ENCODE measurements around the gene NLGN1.

The NLGN1 gene

GRCh38 chr3:174028673-174029072 lies 631.1 kb downstream of the NLGN1 start:
- no peak for TF ChIP-seq POLR2A (IDR thresholded peaks at IDR 0.05; ENCODE audit: low read depth, low read length)
- no peak for TF ChIP-seq TAF1 (IDR thresholded peaks at IDR 0.05; ENCODE audit: borderline replicate concordance, low read depth, low read length)
- no peak for TF ChIP-seq POLR2AphosphoS5 (IDR thresholded peaks at IDR 0.05; ENCODE audit: low read depth, low read length)
- DNase-seq (ENCODE audit: insufficient read length) (no peak), FAIRE-seq (no peak)

- TF ChIP-seq POLR2AphosphoS5 (IDR thresholded peaks at IDR 0.05; ENCODE audit: low read depth, low read length) = no peak
- no peak for TF ChIP-seq POLR2A (IDR thresholded peaks at IDR 0.05; ENCODE audit: low read depth, low read length)
- TF ChIP-seq TAF1 (IDR thresholded peaks at IDR 0.05; ENCODE audit: borderline replicate concordance, low read depth, low read length) = no peak
- DNase-seq (ENCODE audit: insufficient read length) (no peak), FAIRE-seq (no peak)
Observed at GRCh38 chr3:174035328-174035886, 637.9 kb downstream of the NLGN1 start.

GRCh38 chr3:174046311-174046710 lies 648.8 kb downstream of the NLGN1 start:
- no peak for DNase-seq (ENCODE audit: insufficient read length)
- no peak for FAIRE-seq
- no peak for TF ChIP-seq TAF1 (IDR thresholded peaks at IDR 0.05; ENCODE audit: borderline replicate concordance, low read depth, low read length)
- TF ChIP-seq POLR2AphosphoS5 (IDR thresholded peaks at IDR 0.05; ENCODE audit: low read depth, low read length) = no peak
- TF ChIP-seq POLR2A (IDR thresholded peaks at IDR 0.05; ENCODE audit: low read depth, low read length) = no peak

DNA sequence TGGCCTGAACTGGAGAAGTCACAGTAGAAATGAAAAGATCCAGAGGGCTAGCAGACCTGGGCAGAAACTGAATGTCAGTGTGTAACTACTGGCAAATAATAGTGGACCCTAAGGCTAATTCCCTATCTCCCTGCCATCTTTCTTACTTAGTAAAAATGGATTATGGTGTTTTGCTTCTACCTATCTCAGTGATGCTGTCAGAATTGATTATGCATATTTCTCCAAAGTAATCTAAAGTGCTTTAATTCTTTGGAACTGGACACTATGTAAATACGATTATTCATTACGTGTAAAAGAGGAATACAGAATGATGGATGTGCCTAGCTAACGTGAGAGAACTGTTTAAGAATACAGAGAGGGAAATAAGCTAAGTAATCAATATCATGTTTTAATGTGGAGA lies 651.9 kb downstream of the NLGN1 start:
- no peak for TF ChIP-seq POLR2AphosphoS5 (IDR thresholded peaks at IDR 0.05; ENCODE audit: low read depth, low read length)
- TF ChIP-seq POLR2A (IDR thresholded peaks at IDR 0.05; ENCODE audit: low read depth, low read length) = no peak
- no peak for TF ChIP-seq TAF1 (IDR thresholded peaks at IDR 0.05; ENCODE audit: borderline replicate concordance, low read depth, low read length)
- no peak for FAIRE-seq

GRCh38 chr3:174051191-174051590 lies 653.6 kb downstream of the NLGN1 start:
- TF ChIP-seq TAF1 (IDR thresholded peaks at IDR 0.05; ENCODE audit: borderline replicate concordance, low read depth, low read length) = no peak
- no peak for TF ChIP-seq POLR2A (IDR thresholded peaks at IDR 0.05; ENCODE audit: low read depth, low read length)
- TF ChIP-seq POLR2AphosphoS5 (IDR thresholded peaks at IDR 0.05; ENCODE audit: low read depth, low read length) = no peak
- no peak for FAIRE-seq

More for the DNA sequence above, 651.9 kb downstream of the NLGN1 start:
- no peak for DNase-seq (ENCODE audit: insufficient read length)

DNA sequence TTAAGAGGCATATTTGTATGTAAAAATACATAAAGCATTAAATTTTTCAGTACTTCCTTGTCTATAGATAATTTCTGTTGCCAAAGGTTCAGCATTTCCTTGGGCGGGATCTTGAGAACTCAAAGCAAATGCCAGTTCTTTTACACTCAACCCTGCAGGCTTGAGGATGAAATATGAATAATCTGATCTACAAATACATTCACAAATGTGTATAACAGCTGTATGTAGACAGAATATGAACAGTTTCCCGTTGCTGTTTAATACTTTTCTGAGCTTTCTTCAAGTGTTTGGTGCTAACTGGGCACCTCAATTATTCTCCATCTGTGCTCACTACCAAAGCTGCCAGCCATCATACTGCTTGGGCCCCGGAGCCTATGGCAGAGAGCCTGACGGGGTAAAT lies 661.3 kb downstream of the NLGN1 start:
- FAIRE-seq (no peak), DNase-seq (ENCODE audit: insufficient read length) (no peak)
- no peak for TF ChIP-seq TAF1 (IDR thresholded peaks at IDR 0.05; ENCODE audit: borderline replicate concordance, low read depth, low read length)
- TF ChIP-seq POLR2AphosphoS5 (IDR thresholded peaks at IDR 0.05; ENCODE audit: low read depth, low read length) = no peak
- no peak for TF ChIP-seq POLR2A (IDR thresholded peaks at IDR 0.05; ENCODE audit: low read depth, low read length)

More at GRCh38 chr3:174051191-174051590, 653.6 kb downstream of the NLGN1 start:
- DNase-seq (ENCODE audit: insufficient read length) = no peak

DNA sequence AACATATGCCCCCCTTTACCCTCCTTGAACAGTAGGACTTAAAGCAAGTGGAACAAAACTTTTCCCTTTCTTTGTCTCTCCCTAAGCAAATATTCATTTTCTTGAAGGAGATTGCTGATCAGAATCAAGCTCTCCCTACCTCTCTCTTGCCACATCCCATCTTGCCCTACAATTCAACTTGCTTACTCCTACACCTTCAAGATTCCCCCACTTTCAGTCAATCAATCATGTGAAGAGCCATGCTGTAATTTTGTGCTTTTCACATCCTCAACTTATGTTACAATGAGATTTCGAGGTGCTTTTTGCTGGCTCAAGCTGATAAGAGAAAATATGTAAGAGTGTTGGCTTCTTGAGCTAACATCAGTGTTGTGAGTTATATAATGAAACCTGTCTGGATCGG lies 662.9 kb downstream of the NLGN1 start:
- DNase-seq (ENCODE audit: insufficient read length) (no peak), FAIRE-seq (no peak)

DNA sequence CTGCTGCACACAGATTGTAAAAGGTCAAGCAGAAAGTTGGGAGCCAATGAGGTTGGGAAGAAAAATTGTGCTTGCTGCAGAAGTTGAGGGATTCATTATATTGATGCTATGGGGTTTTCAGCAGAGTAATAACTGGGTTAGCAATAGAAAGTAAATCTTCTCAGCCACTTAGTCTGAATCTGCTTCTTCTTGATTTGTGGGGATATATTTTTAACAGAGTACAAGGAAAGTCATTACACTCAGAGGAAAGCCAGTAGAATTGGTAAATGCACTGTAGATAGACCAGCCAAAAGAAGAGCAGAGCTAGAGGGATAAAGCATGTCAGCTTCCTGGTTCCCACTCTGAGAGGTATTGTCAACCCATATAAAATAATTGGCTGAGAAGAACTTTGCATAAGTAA lies 663.6 kb downstream of the NLGN1 start:
- no peak for DNase-seq (ENCODE audit: insufficient read length)
- FAIRE-seq = no peak
- TF ChIP-seq POLR2A (IDR thresholded peaks at IDR 0.05; ENCODE audit: low read depth, low read length) = no peak
- TF ChIP-seq TAF1 (IDR thresholded peaks at IDR 0.05; ENCODE audit: borderline replicate concordance, low read depth, low read length) = no peak
- no peak for TF ChIP-seq POLR2AphosphoS5 (IDR thresholded peaks at IDR 0.05; ENCODE audit: low read depth, low read length)

More for the DNA sequence above, 662.9 kb downstream of the NLGN1 start:
- TF ChIP-seq POLR2A (IDR thresholded peaks at IDR 0.05; ENCODE audit: low read depth, low read length) = no peak
- no peak for TF ChIP-seq TAF1 (IDR thresholded peaks at IDR 0.05; ENCODE audit: borderline replicate concordance, low read depth, low read length)
- no peak for TF ChIP-seq POLR2AphosphoS5 (IDR thresholded peaks at IDR 0.05; ENCODE audit: low read depth, low read length)

GRCh38 chr3:174061731-174062130 lies 664.2 kb downstream of the NLGN1 start:
- no peak for FAIRE-seq
- no peak for TF ChIP-seq POLR2A (IDR thresholded peaks at IDR 0.05; ENCODE audit: low read depth, low read length)
- no peak for TF ChIP-seq TAF1 (IDR thresholded peaks at IDR 0.05; ENCODE audit: borderline replicate concordance, low read depth, low read length)
- TF ChIP-seq POLR2AphosphoS5 (IDR thresholded peaks at IDR 0.05; ENCODE audit: low read depth, low read length) = no peak
- DNase-seq (ENCODE audit: insufficient read length) = no peak

- FAIRE-seq (no peak), DNase-seq (ENCODE audit: insufficient read length) (no peak)
- TF ChIP-seq POLR2A (IDR thresholded peaks at IDR 0.05; ENCODE audit: low read depth, low read length) = no peak
- no peak for TF ChIP-seq POLR2AphosphoS5 (IDR thresholded peaks at IDR 0.05; ENCODE audit: low read depth, low read length)
- TF ChIP-seq TAF1 (IDR thresholded peaks at IDR 0.05; ENCODE audit: borderline replicate concordance, low read depth, low read length) = no peak
Observed at GRCh38 chr3:174062923-174063322, 665.4 kb downstream of the NLGN1 start.

GRCh38 chr3:174068035-174068434 lies 670.5 kb downstream of the NLGN1 start:
- TF ChIP-seq TAF1 (IDR thresholded peaks at IDR 0.05; ENCODE audit: borderline replicate concordance, low read depth, low read length) (no peak), POLR2A (IDR thresholded peaks at IDR 0.05; ENCODE audit: low read depth, low read length) (no peak), POLR2AphosphoS5 (IDR thresholded peaks at IDR 0.05; ENCODE audit: low read depth, low read length) (no peak)
- FAIRE-seq = no peak
- DNase-seq (ENCODE audit: insufficient read length) = no peak

DNA sequence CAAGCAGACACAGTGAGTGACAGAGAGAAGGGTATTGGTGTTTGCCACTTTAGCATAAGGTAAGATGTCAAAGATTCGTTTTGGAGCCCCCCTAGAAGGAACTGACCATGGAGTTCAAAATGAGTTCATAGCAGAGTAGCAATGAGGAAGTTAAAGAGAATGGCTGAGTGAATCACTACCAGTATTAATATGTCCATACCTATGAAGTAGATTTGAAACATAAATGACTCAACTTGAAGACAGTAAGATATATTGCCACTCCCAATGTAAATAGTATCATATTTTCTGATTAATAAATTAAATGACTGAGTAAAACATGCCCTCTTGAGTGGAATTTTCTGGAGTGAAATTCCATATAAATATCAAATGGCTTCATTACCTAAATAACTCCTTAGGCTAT lies 675.1 kb downstream of the NLGN1 start:
- TF ChIP-seq POLR2A (IDR thresholded peaks at IDR 0.05; ENCODE audit: low read depth, low read length) (no peak), POLR2AphosphoS5 (IDR thresholded peaks at IDR 0.05; ENCODE audit: low read depth, low read length) (no peak), TAF1 (IDR thresholded peaks at IDR 0.05; ENCODE audit: borderline replicate concordance, low read depth, low read length) (no peak)
- DNase-seq (ENCODE audit: insufficient read length) (no peak), FAIRE-seq (no peak)

Data from GM12892 (cell line).